ENCODE results near the gene RWDD4.
A peak's percentile ranks its signal among the peaks of the same experiment; 100 is the strongest.
"Not testable (repeated sequence)": the region's sequence is repeated elsewhere in the genome, so short reads cannot be mapped to it uniquely, and the experiment has no call there.

RWDD4 gene

DNA sequence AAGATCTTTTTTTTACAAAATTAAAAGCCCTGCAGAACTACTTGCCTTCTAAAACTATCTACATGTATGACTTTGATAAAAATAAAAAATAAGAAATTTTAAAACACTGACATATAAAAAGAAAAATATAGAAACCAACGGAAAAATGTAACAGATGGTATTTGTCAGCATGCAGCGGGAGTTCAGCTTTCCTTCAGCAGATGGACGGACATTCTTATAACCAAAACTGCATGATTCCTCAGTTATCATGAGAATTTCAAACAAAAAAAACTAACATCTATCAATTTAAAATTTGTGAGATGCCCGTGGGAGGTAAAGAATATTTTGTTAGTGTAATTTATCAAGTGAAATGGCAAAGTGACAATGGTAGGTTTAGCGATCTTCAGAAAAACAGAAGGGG, 23.2 kb downstream of the RWDD4 start:
- DNase-seq = no peak

- DNase-seq = no peak
Observed at GRCh38 chr4:183635321-183635720, 23.7 kb downstream of the RWDD4 start.

- DNase-seq = peak; percentile 32
Observed at GRCh38 chr4:183633476-183634400, 25.2 kb downstream of the RWDD4 start.

DNA sequence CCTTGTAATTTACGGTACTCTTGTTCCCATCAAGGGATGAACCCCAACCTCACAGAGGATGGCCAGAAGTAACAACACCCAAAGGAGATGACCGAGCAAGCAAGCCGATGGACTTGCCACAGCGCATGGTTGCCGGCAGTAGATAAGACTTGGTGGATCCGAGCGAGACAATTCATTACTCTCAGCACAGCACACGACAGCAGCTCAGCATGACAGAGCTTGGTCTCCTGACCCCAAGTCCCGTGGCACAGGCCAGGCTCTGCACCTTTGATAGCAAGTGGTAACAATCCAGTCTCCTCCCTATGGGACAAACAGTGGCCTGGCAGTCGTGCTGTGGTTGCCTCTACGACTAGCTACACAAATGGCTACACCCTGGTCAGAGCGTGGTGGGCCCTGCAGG, 26.3 kb downstream of the RWDD4 start:
- no peak for DNase-seq

- no peak for DNase-seq
Observed at GRCh38 chr4:183631577-183632198, 27.3 kb downstream of the RWDD4 start.

DNA sequence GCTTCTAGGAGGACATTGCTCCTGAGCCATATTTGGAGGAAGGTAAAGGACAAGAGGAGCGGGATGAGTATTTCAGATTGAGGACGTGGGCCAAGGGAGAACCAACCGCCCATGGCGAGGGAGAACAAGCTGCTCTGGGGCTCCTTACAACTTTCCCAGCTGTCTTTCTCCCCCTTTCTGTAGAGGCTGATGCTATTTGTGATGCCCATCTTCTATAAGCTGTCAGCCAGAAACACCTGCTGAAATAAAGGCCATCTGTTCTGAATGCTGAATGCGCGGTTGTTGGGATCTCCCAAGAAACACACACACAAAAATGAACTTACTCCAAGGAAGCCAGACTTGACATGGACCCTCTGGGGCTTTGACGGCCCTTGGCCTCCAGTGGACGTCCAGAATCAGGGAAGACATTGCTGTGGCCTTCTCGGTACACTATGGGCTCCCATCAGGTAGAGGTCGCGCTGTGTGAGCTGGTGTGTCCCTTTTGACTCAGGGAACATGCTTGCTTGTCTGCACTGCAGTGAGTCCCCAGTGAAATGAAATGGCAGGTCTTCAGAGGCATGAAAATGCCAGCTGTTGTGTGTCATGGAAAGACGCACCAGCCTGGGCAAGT, 30.9 kb downstream of the RWDD4 start:
- no peak for DNase-seq

DNA sequence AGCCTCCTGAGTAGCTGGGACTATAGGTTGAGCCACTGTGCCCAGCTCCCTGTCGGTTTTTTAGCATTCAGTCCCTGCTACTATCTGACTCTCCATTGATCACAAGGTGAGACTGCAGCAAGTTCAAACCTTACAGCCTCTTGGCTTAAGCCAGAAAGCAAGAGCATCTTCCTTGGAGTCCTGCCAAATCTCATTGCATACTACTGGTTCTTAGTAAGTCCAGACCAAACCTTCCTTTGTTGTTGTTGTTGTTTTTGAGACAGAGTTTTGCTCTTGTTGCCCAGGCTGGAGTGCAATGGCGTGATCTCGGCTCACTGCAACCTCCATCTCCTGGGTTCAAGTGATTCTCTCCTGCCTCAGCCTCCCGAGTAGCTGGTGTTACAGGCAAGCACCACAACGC, 31.7 kb downstream of the RWDD4 start:
- DNase-seq = not testable (repeated sequence)

DNA sequence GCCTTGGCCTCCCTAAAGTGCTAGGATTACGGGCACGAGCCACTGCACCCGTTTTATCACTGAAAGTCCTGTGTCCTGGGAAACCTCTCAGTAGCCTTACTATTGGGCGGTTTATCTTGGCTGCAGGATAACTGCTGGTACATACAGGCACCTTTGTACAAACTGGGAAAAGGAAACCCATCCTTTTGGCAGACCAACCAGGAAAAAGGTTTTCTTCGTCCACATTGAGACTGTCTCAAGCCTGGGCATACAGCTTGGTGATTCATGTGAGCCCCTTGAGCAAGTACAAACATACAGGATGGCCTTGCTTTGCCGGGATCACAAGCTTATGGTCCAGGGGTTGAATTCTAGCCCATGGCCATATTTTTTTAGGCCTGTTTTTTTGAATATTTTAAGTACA, 32.8 kb downstream of the RWDD4 start:
- DNase-seq = no peak

DNA sequence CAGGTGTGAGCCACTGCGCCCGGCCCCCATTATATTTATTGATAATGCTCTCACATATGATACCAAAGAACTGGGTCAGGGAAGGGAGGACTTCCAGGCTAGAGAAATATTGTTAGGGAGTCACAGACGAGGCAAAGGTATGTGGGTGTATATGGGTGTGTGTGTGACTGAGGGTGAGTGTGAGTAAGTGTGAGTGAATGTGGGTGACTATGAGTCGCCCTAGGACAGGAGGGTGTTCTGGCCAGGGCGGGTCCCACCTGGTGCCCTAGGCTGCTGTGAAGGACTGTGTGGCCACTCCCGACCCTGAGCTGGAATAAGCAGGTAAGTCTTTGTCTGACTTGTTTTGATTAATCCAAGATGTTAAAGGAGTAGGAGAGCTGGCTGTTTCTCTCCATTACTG, 34.4 kb downstream of the RWDD4 start:
- no peak for DNase-seq

- no peak for DNase-seq
Observed at GRCh38 chr4:183621875-183622274, 37.1 kb downstream of the RWDD4 start.

DNA sequence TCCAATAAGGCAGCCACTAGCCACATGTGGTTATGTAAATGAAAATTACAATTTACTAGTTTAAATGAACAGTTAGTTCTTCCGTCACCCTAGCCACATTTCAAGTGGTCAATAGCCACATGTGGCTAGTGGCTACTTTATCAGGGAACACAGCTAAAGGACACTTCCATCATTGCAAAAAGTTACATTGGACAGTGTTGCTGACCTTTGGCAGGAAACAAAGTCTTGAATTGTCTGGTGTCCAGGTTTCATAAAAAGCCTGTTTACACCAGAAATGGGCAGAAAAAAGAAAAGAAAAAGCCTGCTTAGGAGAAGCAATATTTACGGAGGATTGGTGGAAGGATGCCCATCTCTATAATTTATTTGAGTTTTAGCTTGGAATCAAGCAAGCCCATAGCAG, 38.6 kb downstream of the RWDD4 start:
- no peak for DNase-seq

- no peak for DNase-seq
Observed at GRCh38 chr4:183618681-183619080, 40.3 kb downstream of the RWDD4 start.

DNA sequence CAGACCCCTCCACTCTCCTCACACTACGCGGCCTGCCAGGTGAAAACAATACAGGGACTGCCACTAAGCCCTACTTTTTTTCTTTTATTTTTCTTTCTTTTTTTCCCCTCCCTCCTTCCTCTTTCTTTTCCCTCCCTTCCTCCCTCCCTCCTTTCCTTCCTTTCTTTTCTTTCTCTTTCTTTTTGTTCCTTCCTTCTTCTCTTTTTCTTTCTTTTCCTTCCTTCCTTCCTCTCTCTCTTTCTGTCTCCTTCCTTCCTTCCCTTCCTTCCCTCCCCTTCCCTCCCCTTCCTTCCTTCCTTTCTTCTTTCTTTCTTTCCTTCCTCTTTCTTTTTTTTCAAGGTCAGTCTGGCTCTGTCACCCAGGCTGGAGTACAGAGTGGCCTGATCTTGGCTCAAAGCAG, 41.9 kb downstream of the RWDD4 start:
- DNase-seq = no peak

DNA sequence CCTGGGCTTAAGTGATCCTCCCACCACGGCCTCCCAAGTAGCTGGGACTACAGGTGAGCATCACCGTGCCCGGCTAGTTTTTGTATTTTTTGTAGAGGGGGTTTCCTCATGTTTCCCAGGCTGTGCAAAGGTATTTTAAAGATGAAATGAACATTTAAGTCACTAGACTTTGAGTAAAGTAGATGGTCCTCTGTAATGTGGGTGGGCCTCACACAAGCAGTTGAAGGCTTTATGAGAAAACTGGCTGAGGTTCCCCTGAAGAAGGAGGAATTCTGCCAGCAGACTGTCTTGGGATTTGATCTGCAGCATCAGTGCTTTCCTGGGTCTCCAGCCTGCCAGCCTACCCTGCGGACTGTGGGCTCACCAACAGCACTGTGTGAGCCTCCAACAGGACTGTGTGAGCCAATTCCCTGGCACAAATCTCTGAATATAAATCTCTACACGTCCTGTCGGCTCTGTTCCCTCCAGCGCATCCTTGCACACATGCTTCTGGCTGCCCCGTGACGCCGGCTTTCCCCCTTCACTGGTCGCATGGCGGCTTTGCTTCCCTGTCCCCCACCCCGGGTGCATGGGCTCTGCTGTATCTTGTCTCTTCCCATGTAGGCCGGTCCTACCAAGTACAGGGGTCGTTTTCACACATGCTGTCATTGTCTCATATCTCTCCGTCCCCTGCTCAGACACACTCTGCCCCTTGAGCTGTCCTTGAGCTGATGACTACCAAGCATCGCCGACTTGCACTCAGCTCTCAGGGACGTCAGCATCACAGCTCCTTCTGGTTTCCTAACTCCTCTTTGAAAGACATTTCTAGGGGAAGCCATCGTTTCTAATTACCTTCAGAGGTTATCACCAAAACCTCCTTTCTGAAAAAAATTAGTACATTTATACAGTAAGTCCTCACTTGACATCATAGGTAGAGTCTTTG, 46.4 kb downstream of the RWDD4 start:
- DNase-seq = no peak

DNA sequence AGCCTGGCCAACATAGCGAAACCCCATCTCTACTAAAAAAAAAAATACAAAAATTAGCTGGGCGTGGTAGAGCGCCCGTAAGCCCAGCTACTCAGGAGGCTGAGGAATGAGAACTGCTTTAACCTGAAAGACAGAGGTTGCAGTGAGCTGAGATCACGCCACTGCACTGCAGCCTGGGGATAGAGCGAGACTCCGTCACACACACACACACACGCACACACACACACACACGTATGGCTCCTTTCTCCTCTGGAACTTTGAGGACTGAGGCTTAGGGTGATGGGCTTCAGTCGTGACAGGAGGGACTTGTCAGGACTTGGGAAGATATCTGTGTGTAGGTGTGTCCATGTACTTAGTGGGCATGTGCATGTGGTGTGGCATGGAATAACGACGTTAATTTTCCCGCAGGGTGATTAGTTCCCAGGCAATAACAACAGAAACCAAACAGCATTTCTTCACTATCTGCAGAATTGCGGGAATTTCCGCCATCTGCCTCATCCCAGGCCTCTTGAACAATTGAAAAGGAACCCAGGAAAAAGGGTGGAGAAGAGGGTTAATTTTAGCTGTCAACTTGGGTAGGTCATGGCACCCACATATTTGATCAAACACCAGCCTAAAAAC, 47.7 kb downstream of the RWDD4 start:
- DNase-seq = no peak

DNA sequence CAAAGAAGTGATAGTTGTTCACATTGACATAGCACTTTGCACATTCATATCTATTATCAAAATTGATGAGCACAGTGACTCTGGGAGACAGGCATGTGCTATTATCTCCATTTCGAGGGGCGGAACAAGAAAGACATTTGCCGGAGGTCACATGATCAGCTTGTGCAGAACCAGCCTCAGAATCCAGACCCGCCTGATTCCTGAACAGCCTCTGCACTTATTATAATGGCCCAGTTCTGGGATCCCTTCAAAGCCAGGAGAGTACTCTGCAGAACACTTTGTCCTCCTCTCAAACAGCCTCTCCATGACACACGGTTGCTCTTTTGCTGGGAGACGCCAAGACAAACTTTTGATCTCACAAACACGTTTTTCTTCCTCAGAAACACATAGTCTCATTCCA, 48.4 kb downstream of the RWDD4 start:
- no peak for DNase-seq

- DNase-seq = peak; percentile 53
Observed at GRCh38 chr4:183610033-183610432, 49.0 kb downstream of the RWDD4 start.

DNA sequence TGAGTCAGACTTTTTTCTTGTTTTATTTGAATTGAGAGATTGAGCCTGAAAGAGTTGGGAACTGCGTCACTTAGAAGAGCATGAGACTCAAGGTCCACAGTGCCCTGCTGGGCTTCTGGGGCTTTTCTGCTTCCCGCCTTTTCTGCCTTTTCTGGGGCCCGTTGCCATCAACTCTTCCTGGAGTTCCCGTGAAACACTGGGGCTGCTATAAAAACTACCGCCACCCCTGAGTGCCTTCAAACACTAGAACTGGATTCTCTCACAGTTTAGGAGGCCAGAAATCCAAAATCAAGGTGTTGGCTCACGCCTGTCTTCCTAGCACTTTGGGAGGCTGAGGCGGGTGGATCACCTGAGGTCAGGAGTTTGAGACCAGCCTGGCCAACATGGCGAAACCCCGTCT, 49.8 kb downstream of the RWDD4 start:
- no peak for DNase-seq

- no peak for DNase-seq
Observed at GRCh38 chr4:183607894-183608293, 51.1 kb downstream of the RWDD4 start.

DNA sequence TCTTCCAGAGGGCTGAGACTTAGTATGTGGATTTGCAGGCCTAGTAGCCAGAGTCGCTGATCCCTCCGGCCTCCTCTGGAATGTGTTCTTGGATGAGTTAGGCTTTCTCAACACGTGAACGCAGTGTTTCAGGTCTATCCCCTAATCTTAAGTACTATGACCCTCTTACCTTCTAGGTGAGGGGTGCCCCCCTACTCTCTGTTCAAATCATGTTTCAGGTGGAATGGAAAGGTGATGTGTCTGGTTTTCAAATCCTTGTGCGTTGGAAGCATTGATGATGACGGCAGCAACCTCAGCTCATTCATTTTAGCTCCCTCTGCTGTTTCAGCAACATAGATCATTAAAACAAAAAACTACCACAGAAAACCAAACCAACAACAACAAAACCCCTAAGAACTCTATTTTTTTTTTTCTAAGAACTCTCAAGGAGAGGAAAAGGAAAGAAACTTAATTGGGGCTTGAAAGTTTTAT, 56.4 kb downstream of the RWDD4 start:
- DNase-seq = peak; percentile 18

DNA sequence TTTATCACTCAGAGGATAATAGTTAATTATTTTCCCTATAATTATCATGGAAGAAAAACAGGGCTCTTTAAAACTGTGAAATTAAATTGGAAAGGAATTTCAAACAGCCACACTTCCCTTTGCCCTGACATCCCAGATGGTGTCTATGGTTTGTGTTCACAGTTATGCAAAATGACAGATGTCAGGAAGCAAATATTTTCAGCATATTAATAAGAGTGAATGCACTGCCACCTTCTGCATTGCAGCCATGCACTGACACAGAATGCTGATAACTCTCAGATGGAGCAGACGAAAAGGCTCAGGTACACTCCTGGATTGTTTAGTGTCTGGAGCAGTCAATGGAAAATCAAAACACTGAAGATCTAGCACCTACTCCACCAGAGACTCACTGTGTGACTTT, 57.6 kb downstream of the RWDD4 start:
- no peak for DNase-seq

- DNase-seq = no peak
Observed at GRCh38 chr4:183600189-183600685, 58.7 kb downstream of the RWDD4 start.

All from fibroblast of skin of scalp (primary cell).